AG10803 (cell line): Measurements from ENCODE around the gene NR5A1.

ENCODE experiments used
- DNase-seq: peaks from one replicate; pipeline ENCODE4 v3.0.0; 2010; ENCODE audit warnings: low read depth
- H3K4me3 ChIP-seq: 2 replicates; pipeline ENCODE4 v1.5.1; 2011; ENCODE audit warnings: mild to moderate bottlenecking, low read length, control low read depth
- TF ChIP-seq, protein P1 (sequence below): conservative IDR thresholded peaks from 2 replicates; pipeline ENCODE4 v1.5.1; 2011; ENCODE audit warnings: mild to moderate bottlenecking, low read length, control low read depth, inconsistent platforms

NR5A1 gene

DNA sequence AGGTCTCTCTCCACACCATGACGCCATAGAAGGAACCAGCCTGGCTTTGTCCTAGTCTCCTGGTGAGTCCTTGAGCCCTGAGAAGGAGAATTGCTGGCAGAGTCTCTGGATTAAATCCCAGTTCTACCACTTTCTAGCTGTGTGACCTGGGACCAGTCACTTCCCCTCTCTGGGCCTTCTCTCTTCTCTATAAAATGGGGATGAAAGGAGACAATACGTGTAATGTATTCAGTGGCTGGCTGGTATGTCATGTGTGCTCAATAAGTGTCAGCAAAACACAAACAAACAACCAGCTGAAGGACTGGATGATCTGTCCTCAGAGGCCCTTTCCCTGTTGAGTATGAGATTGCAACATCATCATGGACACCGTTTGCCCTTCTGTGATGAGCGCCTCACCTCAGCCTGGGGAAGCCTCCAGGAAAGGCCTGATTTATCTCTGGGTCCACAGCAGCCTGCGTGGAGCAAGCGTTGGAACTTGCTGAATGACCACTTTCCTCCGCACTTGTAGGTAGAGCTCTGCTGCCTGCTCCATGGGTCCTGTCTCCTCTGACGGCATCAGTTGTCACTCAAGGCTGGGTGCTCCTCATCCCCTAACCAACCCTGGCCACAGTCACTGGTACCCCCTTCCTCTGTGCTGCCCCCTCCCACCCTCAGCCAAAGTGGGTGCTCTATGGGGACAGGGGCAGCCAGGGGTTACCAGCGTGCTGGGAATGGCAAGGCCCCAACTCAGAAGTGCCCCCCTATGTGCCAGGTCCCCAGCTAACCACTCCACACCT, 3.6 kb upstream of the NR5A1 start:
- H3K4me3 ChIP-seq = no peak overlapping the region
- DNase-seq = peak; percentile 13
- TF ChIP-seq, protein P1, sequence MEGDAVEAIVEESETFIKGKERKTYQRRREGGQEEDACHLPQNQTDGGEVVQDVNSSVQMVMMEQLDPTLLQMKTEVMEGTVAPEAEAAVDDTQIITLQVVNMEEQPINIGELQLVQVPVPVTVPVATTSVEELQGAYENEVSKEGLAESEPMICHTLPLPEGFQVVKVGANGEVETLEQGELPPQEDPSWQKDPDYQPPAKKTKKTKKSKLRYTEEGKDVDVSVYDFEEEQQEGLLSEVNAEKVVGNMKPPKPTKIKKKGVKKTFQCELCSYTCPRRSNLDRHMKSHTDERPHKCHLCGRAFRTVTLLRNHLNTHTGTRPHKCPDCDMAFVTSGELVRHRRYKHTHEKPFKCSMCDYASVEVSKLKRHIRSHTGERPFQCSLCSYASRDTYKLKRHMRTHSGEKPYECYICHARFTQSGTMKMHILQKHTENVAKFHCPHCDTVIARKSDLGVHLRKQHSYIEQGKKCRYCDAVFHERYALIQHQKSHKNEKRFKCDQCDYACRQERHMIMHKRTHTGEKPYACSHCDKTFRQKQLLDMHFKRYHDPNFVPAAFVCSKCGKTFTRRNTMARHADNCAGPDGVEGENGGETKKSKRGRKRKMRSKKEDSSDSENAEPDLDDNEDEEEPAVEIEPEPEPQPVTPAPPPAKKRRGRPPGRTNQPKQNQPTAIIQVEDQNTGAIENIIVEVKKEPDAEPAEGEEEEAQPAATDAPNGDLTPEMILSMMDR = no peak

DNA sequence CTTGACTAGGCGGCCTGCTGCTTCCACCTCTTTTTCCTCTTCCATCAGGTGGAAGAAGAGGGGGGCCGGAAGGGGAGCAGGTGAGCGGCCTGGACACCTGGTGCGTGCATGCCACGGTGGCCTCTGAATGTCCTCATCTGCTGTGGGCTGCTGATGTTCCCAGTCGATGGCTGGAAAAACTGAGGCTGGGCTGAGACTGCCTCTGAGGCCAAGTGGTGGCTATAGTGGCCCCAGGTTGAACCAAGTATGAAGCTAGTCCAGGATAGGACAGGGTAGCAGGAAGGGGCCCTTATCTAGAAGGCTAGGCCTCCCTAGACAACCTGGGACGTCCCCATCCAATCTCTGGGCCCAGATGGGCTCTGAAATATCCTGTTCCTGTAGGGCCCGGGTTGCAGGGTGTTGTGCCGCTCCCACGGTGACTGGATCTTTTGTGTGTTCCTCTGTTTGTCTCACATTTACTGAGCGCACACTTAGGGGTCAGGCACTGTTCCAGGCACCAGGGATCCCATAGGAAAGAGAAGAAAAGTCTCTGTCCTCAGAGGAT, 753 bp upstream of the NR5A1 start:
- TF ChIP-seq, protein P1 = no peak
- H3K4me3 ChIP-seq = no peak overlapping the region
- no peak for DNase-seq

DNA sequence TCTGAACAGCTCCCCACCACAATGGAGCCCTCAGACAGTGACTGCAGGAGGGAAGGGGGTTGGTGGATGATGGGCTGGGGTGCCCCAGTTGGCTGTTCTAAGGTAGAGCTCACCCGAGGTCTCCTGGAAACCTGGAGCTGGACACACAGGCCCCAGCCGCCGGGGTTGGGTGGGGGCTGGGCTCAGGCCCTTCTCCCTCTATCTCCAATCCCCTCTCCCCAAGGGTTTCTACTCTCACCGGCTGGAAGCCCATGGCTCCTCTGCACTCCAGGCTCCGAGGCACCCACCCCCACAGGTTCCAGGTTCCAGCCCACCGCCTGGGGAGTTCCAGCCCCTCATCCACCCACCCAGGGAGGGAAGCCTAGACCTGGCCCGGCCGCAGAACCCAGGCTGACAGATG, 766 bp downstream of the NR5A1 start:
- no peak overlapping the region for H3K4me3 ChIP-seq

DNA sequence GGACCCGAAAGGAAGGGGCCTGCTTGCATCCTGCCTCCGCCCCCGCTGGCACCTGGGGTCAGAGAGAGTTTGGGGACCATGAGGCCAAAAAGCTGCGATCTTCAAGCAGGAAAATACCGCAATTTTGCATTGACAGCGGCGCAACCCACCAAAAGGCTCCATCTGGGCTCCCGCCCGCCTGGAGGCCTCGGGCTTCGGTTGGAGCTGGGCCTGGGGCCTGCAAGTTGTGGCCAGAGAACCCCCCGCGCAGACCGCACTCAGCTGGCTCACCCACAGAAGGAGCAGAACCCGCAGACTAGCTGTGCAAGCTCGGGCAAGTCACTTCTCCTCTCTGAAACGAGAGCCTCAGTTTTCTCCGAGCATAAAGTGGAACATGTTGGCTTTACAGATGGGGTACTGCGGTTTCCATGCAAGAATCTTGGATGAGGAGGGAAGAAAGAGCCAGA, 1.3 kb downstream of the NR5A1 start:
- TF ChIP-seq, protein P1 = no peak
- DNase-seq = no peak
- no peak overlapping the region for H3K4me3 ChIP-seq

More for the DNA sequence above, 766 bp downstream of the NR5A1 start:
- no peak for DNase-seq
- TF ChIP-seq, protein P1 = no peak

DNA sequence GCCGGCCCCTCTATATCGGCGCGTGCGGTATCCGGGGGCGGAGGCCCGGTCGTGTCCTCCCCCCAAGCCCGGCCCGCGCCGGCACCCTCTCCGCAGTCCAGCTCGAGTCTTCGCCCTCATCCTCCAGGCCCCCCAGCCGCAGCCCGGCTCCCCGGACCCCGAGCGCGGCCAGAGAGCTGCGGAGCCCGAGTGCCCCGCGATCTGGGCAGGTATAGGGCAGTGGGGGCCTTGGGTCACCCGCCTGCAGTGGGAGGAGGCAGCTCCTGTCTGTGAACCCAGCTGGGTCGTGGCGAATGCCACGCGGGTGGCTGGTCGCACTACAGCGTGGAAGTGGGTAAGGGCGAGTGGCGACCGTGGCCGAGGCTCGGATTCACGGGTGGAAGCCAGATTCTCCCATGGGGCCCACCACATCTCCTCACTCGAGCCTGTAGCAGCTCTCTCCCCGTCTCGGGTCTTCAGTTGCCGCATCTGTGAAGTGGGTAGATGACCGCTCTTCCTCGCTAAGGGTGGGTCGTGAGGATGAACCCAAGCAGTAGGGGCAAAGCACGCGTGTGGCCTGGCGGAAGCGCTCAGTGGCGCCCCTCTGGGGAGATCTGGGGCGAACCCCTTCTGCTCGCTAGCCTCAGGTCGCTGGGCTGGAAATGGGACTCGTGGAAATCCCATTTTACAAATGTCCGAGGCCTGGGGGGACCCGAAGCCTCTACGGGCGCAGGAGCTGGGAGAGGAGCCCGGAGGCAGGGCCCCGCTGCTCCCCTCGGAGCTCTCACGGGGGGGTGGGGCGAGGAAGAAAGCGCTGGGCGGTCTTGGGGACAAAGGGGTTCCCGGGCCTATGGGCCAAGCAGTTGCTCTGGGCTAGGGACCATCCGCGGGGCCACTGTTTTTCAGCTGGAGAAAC, 1.9 kb downstream of the NR5A1 start:
- TF ChIP-seq, protein P1 = no peak
- H3K4me3 ChIP-seq = no peak overlapping the region
- DNase-seq = no peak

DNA sequence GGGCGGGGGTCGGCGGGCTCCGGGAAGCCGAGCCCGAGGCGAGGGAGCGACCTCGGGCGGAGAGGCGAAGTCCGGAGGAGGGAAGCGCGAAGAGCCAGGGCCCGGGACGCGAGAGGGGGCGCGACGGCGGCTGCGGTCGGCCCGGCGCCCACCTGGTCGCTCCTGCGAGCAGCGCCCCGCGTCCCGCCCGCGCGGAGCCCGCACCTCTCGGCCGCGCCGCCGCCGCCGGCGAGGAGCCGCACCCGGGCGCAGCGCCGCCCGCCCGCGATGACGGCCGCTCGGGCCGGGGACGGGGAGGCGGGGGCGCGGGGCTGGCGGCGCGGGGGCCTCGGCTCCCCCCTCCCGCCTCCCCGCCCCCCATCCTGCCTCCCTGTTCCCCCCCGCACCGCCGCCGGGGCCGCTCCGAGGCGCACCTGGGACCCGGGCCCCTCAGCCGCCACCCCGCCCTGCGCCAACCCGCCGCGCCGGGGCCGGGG, 2.6 kb downstream of the NR5A1 start:
- H3K4me3 ChIP-seq = no peak overlapping the region
- DNase-seq = no peak
- TF ChIP-seq, protein P1 = no peak
